Adrenal gland (tissue), 5 donors: ENCODE results near the gene CNTN4.

Source experiments
- CTCF ChIP-seq, 6 experiments: fragments of 450-650 bp in 4 of 6; fragments of 200-600 bp in 2 of 6; sonication (generic) in 1 of 6; IDR thresholded peaks; 1 replicate in 5 of 6; 2 replicates in 1 of 6; pipeline versions ENCODE4 v1.5.1 to v1.8.0; 2016 to 2021; ENCODE audit warnings: antibody characterized with exemption in 6 of 6, mild to moderate bottlenecking in 2 of 6, moderate library complexity in 1 of 6
- POLR2A ChIP-seq, 2 donors: fragments of 450-650 bp; IDR thresholded peaks; one replicate each; pipeline ENCODE4 v1.6.1; 2017; ENCODE audit warnings: antibody characterized with exemption in 2 of 2, mild to moderate bottlenecking in 2 of 2, moderate library complexity in 1 of 2
- donor health status: DM: no; HTN: no; CAD: no.

DNA sequence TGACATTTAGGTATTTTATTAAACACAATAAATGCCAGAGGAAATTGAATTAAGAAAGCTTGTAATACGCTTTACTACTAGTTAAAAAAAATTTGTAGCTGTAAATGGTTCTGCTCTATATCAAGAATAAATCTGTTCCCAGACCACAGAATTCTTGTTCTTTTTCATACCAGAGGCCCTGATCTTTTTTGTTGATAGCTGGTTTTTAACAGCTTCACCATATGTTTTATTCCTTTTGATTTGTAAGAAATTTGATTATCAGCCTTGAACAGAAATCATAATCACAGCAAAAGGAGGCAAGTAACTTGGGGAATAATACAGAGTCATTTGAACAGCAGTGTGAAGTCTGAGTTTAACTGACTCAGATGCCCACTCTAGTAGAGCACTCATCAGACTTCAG, 202.7 kb downstream of the CNTN4 start:
- TF ChIP-seq CTCF (IDR thresholded peaks at IDR 0.05), result no peak
- no peak for TF ChIP-seq POLR2A (IDR thresholded peaks at IDR 0.05)
